Activated CD4-positive, alpha-beta T cell treated with anti-CD3 and anti-CD28 coated beads, Interleukin-2, amount 10 ng/mL, durations not matched to agents 7 days and 5 days (primary cell): ENCODE data around the gene TMEM141. TPM values are rescaled to one million over a fixed set of nuclear protein-coding genes. Genes with fewer than 3 reads are reported as not detected.
"Not testable (repeated sequence)": the region's sequence is repeated elsewhere in the genome, so short reads cannot be mapped to it uniquely, and the experiment has no call there.

Experiments
- CTCF ChIA-PET: fragments of 350-600 bp; sonication (Branson Sonifier 250); formaldehyde crosslinking; loops from one replicate; lab custom pipeline; 2021; ENCODE audit warnings: antibody characterized with exemption; lab: Charles Lee
- POLR2A ChIA-PET: fragments of 350-600 bp; sonication (Branson Sonifier 250); formaldehyde crosslinking; loops from one replicate; lab custom pipeline; 2021; ENCODE audit warnings: antibody characterized with exemption; lab: Charles Lee
- DNase-seq: peaks from one replicate; pipeline ENCODE4 v3.0.0-alpha.2; 2020
- H3K27ac Mint-ChIP-seq: one replicate; pipeline ENCODE4 v1.8.0; 2021; ENCODE audit warnings: mild to moderate bottlenecking, moderate library complexity, mixed read lengths
- H3K27me3 Mint-ChIP-seq: one replicate; pipeline ENCODE4 v1.8.0; 2021; ENCODE audit warnings: mixed read lengths
- H3K36me3 Mint-ChIP-seq: one replicate; pipeline ENCODE4 v1.8.0; 2021; ENCODE audit warnings: low read depth, mixed read lengths
- H3K4me1 Mint-ChIP-seq: one replicate; pipeline ENCODE4 v1.8.0; 2021; ENCODE audit warnings: mixed read lengths
- H3K4me3 Mint-ChIP-seq: one replicate; pipeline ENCODE4 v1.8.0; 2021; ENCODE audit warnings: mild to moderate bottlenecking, moderate library complexity, mixed read lengths
- H3K9me3 Mint-ChIP-seq: one replicate; pipeline ENCODE4 v1.8.0; 2021; ENCODE audit warnings: mixed read lengths
- total RNA-seq, 2 experiments: library from RNA; stranded (reverse); gene quantifications; one replicate each; pipeline ENCODE4 v1.2.3, GENCODE V29; 2021

Gene TMEM141
- total RNA-seq, 2 experiments from 2014 or later, result 28.5 to 38.5 TPM

DNA sequence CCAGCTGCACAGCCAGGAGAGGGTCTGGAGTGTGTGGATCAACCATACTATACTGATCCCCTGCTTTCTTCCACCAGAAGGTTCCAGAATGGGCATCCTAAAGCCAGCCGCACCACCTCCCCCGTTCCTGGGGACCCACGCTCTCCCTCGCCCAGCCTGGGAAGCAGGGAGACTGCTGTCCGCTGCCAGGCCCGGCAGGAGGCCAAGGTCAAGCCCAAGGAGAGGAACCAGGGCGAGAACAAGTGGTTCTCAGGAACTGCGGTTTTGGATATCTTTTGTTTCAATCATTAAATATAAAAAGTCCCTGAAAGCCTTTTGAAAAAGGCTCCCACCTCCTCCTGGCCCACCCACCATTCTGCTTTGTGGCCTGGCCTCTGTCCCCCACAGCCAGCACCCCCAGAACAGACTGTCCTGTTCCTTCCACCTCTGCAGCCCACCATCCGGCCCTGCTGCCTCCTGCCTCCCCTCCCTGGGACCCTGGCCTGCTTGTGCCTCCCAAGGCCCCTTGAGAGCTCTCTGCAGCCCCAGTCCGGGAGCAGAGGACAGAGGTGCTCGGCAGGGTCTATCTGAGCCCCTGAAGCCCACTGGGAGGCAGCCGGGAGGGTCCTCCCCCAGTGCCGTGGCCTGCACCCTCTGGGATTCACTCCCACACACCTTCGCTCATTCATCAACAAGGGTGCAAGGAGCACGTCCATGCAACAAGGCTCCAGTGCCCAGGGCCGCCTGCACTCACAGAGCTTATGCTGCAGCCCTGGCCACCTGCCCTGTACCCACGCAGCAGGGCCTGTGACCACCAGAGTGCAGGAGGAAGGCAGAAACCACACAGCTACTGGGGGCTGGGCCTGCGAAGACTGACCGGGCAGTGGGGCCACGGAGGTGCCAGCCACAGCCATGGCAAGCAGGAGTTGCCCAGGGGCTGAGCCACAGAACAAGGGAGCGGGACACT lies 42.2 kb upstream of the TMEM141 start:
- peaks cover 5% of the 10 kb centered on the region for H3K4me1 Mint-ChIP-seq
- H3K27ac Mint-ChIP-seq, result peak overlapping the region; percentile 57
- POLR2A ChIA-PET, result no interaction called here
- peaks cover 5% of the 10 kb centered on the region for H3K36me3 Mint-ChIP-seq
- no peak for DNase-seq
- peaks cover 12% of the 10 kb centered on the region for H3K9me3 Mint-ChIP-seq
- H3K4me3 Mint-ChIP-seq, result no peak overlapping the region
- CTCF ChIA-PET, result interaction anchor here (2.0 kb wide), 1 partner anchor 14 kb away, joined by 7 read pairs; no protein-coding TSS in a partner anchor
- peaks cover 5% of the 10 kb centered on the region for H3K27me3 Mint-ChIP-seq

DNA sequence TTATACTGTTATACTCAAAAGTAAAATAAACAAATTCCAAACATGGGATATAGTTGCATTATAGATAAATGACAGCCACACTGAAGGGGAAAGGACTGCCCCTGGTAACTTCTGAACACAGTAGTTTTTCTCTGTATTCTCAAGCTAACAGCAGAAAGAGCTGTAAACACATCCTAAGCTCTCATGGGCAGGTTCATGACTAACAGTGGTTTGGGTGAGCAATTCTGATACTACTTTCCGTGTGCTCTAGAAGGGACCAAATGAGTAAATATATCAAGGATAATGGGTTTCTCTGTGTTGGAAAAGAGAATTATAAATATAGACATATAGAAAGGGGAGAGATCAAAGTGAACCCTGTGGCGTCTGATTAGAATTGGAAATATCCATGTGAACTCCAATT lies 40.6 kb upstream of the TMEM141 start:
- Mint-ChIP-seq H3K4me1 (peaks cover 5% of the 10 kb centered on the region), H3K27me3 (peaks cover 5% of the 10 kb centered on the region), H3K27ac (no peak overlapping the region), H3K9me3 (peaks cover 15% of the 10 kb centered on the region), H3K36me3 (peaks cover 5% of the 10 kb centered on the region), H3K4me3 (no peak overlapping the region)
- ChIA-PET POLR2A (no interaction called here), CTCF (interaction anchor here (0.7 to 2.0 kb wide), 3 partner anchors 16 to 193 kb away, joined by 3 to 7 read pairs (median 3); no protein-coding TSS in a partner anchor)
- no peak for DNase-seq

DNA sequence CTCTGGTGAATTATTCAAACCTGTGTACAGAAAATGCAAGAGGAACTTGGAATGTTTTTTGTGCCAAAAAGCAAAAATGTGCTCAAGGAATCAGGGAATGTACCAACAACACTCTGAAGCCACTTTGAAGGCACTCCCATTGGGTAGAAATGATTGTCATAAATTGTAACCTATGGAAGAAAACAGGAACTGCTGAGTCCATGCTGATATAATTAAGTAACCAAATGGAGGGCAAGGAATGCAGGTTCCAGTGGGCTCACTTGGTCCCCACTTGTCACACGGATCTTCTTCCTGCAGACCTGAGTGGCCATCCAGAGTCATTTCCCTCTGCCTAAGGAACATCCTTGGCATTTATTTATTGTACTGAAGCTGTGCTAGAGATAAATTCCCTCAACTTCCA lies 39.9 kb upstream of the TMEM141 start:
- ChIA-PET POLR2A (no interaction called here), CTCF (interaction anchor here (0.7 kb wide), 1 partner anchor 24 kb away, joined by 3 read pairs; no protein-coding TSS in a partner anchor)
- no peak overlapping the region for H3K27ac Mint-ChIP-seq

DNA sequence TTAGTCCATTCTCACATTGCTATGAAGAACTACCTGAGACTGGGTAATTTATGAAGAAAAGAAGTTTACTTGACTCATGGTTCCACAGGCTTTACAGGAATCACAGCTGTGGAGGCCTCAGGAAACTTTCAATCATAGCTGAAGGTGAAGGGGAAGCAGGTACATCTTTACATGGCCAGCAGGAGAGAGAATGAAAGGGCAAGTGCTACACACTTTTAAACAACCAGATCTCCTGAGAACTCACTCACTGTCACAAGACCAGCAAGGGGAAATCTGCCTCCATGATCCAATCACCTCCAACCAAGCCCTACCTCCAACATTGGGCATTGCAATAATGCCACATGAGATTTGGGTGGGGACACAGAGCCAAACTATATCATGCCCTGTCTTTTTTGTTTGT lies 39.3 kb upstream of the TMEM141 start:
- H3K27me3 Mint-ChIP-seq, result peaks cover 5% of the 10 kb centered on the region
- H3K9me3 Mint-ChIP-seq, result peaks cover 23% of the 10 kb centered on the region
- H3K4me1 Mint-ChIP-seq, result peaks cover 5% of the 10 kb centered on the region
- H3K4me3 Mint-ChIP-seq, result no peak overlapping the region
- CTCF ChIA-PET, result no interaction called here
- no peak for DNase-seq
- H3K27ac Mint-ChIP-seq, result no peak overlapping the region
- POLR2A ChIA-PET, result no interaction called here
- H3K36me3 Mint-ChIP-seq, result peaks cover 5% of the 10 kb centered on the region

More for the DNA sequence above, 39.9 kb upstream of the TMEM141 start:
- DNase-seq, result no peak
- Mint-ChIP-seq H3K9me3 (peaks cover 22% of the 10 kb centered on the region), H3K4me3 (no peak overlapping the region), H3K27me3 (peaks cover 5% of the 10 kb centered on the region), H3K4me1 (peaks cover 5% of the 10 kb centered on the region), H3K36me3 (peaks cover 5% of the 10 kb centered on the region)

DNA sequence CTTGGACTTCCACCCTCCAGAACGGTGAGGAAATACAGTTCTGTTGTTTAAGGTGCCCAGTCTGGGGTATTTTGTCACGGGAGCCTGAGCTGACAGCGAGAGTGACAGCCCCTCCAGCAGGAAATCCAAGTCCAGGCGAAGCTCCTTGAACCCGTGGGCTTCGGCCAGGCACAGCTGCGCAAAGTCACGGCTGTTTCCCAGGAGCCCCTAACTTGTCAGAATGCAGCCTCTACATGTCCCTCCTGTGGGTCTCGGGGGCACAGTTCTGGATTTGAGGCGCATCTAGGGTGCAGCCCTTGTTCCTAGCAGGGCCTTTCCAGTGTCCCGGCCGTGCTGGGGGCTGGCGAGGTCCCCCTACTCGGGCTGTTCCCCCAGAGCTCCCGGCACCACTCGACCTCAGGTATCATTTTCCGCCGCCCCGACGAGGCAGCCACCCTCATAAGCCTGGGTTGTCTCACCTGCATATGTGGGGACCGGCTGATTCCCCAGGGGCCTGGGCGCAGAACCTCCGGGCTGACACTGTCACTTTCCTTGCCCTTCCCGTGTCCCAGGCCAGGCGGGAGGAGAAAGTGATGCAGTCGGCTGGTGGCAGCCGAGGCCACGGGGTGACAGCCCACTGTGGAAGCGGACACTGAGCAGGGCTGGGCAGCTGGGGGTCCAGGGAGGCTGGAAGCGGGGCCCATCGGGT lies 37.6 kb upstream of the TMEM141 start:
- CTCF ChIA-PET, result no interaction called here
- no peak for DNase-seq
- Mint-ChIP-seq H3K36me3 (peaks cover 5% of the 10 kb centered on the region), H3K27ac (no peak overlapping the region), H3K4me3 (no peak overlapping the region), H3K4me1 (peaks cover 5% of the 10 kb centered on the region), H3K27me3 (peaks cover 5% of the 10 kb centered on the region), H3K9me3 (peaks cover 23% of the 10 kb centered on the region)
- POLR2A ChIA-PET, result no interaction called here

DNA sequence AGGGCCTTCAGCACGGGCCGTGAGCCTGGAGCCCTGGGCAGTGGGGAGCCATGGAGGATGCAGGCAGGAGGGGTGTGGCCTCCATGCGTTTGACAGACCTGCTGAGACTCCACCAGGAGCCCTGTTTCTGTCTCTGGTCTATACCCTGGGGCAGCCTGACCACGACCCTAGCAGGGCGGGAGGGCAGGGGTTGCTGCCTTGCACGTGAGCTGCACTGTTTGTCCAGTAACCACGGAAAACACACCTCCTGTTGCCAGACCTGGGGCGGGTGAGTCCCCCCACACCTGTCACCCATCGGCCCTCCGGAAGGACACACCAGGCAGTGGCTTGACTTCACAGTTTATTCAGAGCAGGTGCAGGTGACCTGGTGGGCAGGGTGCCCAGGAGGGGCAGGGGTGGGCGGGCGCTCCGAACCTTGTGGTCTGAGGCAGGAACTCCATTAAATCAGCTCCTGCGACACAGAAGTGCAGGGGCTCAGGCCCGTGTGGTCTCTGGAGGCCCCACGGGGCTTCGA lies 37.0 kb upstream of the TMEM141 start:
- no peak overlapping the region for H3K4me3 Mint-ChIP-seq
- H3K27ac Mint-ChIP-seq, result no peak overlapping the region
- H3K27me3 Mint-ChIP-seq, result peaks cover 5% of the 10 kb centered on the region
- peaks cover 23% of the 10 kb centered on the region for H3K9me3 Mint-ChIP-seq
- ChIA-PET CTCF (interaction anchor here (1.3 kb wide), 1 partner anchor 27 kb away, joined by 8 read pairs; no protein-coding TSS in a partner anchor), POLR2A (no interaction called here)
- peaks cover 5% of the 10 kb centered on the region for H3K36me3 Mint-ChIP-seq
- DNase-seq, result no peak
- H3K4me1 Mint-ChIP-seq, result peaks cover 5% of the 10 kb centered on the region

DNA sequence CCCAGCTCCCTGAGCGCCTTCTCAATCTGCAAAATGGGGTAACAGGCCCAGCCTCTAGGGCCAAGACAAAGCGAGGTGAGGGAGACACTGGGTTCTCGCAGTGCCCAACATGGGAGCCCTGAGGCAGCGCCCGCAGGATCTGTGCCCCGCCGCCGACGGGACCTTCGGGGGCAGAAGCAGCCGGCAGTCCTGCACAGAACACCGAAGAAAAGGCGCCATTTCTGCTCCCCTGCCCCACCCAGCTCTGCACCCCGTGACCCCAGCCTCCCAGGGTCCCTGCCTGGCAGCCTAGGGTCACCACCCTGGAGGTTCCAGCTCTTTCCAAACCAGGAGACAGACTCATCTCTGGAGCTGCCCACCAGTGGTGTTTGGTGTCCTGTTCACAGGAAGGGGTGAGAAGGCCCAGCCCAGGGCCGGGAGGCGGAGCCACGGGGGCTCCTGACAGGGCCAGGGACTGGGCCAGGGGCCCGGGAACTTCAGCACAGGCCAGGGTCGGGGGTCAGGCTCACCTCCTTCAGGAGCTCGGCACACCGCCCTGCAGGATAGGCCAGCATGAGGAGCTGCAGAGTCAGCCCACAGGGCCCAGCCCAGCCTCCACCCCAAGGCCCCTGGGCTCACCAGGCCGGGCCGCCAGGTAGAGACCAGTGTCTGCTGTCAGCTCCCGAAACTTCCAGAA lies 36.4 kb upstream of the TMEM141 start:
- ChIA-PET POLR2A (no interaction called here), CTCF (interaction anchor here (1.3 kb wide), 1 partner anchor 27 kb away, joined by 8 read pairs; no protein-coding TSS in a partner anchor)
- Mint-ChIP-seq H3K36me3 (peaks cover 5% of the 10 kb centered on the region), H3K27ac (no peak overlapping the region), H3K9me3 (peaks cover 23% of the 10 kb centered on the region), H3K4me1 (peaks cover 5% of the 10 kb centered on the region), H3K27me3 (peaks cover 5% of the 10 kb centered on the region), H3K4me3 (no peak overlapping the region)
- no peak for DNase-seq

DNA sequence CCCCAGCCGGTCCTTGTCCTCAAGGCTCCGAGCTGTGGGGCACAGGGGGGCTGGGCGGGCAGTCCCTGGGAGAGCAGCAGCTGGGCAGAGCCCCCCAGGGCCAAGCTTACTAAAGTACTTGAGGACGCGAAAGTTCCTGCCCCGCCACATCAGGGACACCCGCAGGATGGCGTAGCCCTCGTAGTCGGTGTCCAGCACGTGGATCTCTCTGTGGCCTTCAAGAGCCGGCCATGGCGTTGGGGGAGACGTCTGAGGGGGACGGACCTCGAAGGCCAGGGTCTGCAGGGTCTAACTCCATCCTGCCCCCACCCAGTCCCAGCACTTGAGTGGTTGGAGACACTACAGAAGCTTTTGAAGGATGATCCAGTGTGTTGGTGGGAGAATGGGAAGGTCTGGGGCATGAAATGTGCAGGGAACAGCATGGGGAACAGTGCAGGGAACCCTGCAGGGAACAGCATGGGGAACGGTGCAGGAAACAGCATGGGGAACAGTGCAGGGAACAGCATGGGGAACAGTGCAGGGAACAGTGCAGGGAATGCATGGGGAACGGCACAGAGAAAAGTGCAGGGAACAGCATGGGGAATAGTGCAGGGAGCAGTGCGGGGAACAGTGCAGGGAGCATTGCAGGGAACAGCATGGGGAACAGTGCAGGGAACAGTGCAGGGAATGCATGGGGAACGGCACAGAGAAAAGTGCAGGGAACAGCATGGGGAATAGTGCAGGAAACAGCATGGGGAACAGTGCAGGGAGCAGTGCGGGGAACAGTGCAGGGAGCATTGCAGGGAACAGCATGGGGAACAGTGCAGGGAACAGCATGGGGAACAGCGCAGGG lies 35.6 kb upstream of the TMEM141 start:
- H3K27ac Mint-ChIP-seq, DNase-seq, H3K36me3 Mint-ChIP-seq, POLR2A ChIA-PET, H3K4me1 Mint-ChIP-seq, H3K4me3 Mint-ChIP-seq, H3K27me3 Mint-ChIP-seq: not testable (repeated sequence)
- H3K9me3 Mint-ChIP-seq, result peaks cover 23% of the 10 kb centered on the region
- CTCF ChIA-PET, result interaction anchor here (1.3 kb wide), 1 partner anchor 28 kb away, joined by 8 read pairs; no protein-coding TSS in a partner anchor

DNA sequence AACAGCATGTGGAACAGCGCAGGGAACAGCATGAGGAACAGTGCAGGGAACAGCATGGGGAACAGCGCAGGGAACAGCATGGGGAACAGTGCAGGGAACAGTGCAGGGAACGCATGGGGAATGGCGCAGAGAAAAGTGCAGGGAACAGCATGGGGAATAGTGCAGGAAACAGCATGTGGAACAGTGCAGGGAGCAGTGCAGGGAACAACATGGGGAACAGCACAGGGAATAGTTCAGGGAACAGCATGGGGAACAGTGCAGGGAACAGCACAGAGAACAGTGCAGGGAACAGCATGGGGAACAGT lies 35.1 kb upstream of the TMEM141 start:
- DNase-seq, result no peak
- CTCF ChIA-PET, result no interaction called here
- H3K9me3 Mint-ChIP-seq, result peaks cover 23% of the 10 kb centered on the region
- peaks cover 3% of the 10 kb centered on the region for H3K27me3 Mint-ChIP-seq
- H3K27ac Mint-ChIP-seq, result no peak overlapping the region
- POLR2A ChIA-PET, result no interaction called here
- H3K4me3 Mint-ChIP-seq, result no peak overlapping the region
- H3K4me1 Mint-ChIP-seq, result no peaks in the 10 kb centered on the region
- H3K36me3 Mint-ChIP-seq, result peaks cover 5% of the 10 kb centered on the region

DNA sequence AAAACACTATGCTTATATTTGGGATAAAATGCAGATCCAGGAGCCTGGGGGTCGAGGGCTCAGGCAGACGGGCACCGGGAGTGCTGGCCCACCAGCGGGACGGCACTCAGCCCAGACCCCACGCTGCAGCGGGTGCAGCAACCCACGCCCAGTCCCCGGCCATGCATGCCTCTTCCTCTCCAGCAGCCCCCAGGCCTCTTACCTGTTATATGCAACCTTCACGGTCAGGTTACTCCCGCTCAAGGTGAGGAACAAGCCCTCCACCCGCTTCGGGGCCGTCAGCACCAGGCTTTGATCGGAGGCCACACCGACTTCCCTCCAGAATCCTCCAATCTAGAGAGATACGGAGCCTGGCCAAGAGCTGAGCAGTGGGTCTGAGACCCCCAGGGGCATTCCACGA lies 34.3 kb upstream of the TMEM141 start:
- CTCF ChIA-PET, result no interaction called here
- no peak overlapping the region for H3K27ac Mint-ChIP-seq
- no peak for DNase-seq
- peaks cover 18% of the 10 kb centered on the region for H3K9me3 Mint-ChIP-seq
- no peaks in the 10 kb centered on the region for H3K27me3 Mint-ChIP-seq
- no peaks in the 10 kb centered on the region for H3K4me1 Mint-ChIP-seq
- POLR2A ChIA-PET, result no interaction called here
- H3K4me3 Mint-ChIP-seq, result no peak overlapping the region
- H3K36me3 Mint-ChIP-seq, result peaks cover 3% of the 10 kb centered on the region

DNA sequence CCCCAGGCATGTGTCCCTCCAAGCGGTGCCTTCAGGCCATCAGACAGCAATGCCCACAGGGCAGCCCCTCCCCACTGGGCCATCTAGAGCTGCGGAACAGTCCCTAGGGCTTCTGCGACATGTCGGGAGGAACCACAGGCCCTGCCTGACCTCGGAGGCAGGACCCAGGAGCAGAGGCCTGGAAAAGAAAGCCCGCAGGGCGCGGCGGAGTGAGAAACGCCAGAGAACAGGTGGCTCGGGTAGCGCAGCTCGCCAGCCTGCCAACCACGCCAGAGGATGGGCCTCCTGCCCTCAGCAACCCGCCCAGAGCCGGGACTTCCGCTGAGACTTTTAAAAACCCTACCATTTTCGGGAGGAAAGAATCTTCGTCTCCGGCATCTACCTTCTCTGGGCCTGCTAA lies 33.8 kb upstream of the TMEM141 start:
- no peaks in the 10 kb centered on the region for H3K4me1 Mint-ChIP-seq
- no peak for DNase-seq
- H3K27ac Mint-ChIP-seq, result no peak overlapping the region
- no peak overlapping the region for H3K4me3 Mint-ChIP-seq
- POLR2A ChIA-PET, result no interaction called here
- CTCF ChIA-PET, result interaction anchor here (1.1 to 1.3 kb wide), 4 partner anchors 14 to 49 kb away, joined by 3 to 4 read pairs (median 4); partner anchors contain the start of gene LCN10
- H3K9me3 Mint-ChIP-seq, result peaks cover 13% of the 10 kb centered on the region
- peaks cover 2% of the 10 kb centered on the region for H3K36me3 Mint-ChIP-seq
- no peaks in the 10 kb centered on the region for H3K27me3 Mint-ChIP-seq

DNA sequence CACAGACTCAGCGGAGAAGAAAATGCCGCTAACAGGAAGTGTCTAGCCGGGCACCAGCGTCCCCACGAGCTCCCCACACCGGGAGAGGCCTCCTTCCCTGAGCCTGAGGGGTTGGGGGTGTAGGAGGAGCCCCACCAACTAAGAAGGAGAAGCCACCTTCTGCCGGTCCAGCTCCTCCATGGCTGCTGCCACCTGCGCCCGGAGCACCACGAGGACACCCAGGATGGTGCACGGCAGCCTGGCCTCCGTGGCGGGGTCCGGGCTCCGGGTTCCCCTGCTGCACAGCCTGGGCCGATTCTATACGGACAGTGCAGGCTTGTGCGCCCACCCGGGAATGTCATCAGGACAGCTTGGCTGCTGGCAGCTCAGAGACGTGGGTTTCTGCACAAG lies 33.4 kb upstream of the TMEM141 start:
- POLR2A ChIA-PET, result no interaction called here
- Mint-ChIP-seq H3K27me3 (no peaks in the 10 kb centered on the region), H3K9me3 (peaks cover 11% of the 10 kb centered on the region), H3K4me1 (no peaks in the 10 kb centered on the region), H3K36me3 (no peaks in the 10 kb centered on the region), H3K27ac (no peak overlapping the region), H3K4me3 (no peak overlapping the region)
- DNase-seq, result no peak
- CTCF ChIA-PET, result interaction anchor here (0.8 to 1.3 kb wide), 7 partner anchors 8 to 49 kb away, joined by 3 to 4 read pairs (median 3); partner anchors contain the start of gene LCN10
